ENCODE results near the gene MDFI. TPM values are rescaled to one million over a fixed set of nuclear protein-coding genes. Genes with fewer than 3 reads are reported as not detected.

MDFI gene
- polyA plus RNA-seq, 1 donor, result 22.1 TPM

DNA sequence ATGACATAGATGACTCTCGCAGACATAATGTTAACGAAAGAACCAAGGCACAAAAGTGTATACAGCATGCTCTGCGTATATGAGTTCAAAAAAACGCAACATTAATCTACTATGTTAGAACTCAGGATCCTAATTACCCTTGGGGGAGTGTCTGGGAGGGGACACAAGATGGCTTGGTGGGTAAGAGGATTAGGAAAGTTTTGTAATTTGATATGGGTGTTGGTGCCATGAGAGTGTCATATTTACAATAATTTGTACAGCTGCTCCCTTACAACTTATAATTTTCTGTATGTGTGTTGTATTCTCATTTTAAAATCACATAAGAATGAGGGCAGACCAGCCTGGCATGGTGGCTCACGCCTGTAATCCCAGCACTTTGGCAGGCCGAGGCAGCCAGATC, 58.5 kb downstream of the MDFI start:
- Histone ChIP-seq H3K36me3 (ENCODE audit: control insufficient read depth, insufficient read depth, low read length) (peaks cover 40% of the 10 kb centered on the region), H3K27me3 (ENCODE audit: control insufficient read depth, insufficient read depth, low read length) (no peaks in the 10 kb centered on the region), H3K9me3 (ENCODE audit: control insufficient read depth, low read depth, low read length) (no peaks in the 10 kb centered on the region), H3K4me3 (ENCODE audit: low read length) (no peak overlapping the region), H3K27ac (ENCODE audit: low read length) (no peak overlapping the region), H3K4me1 (ENCODE audit: control insufficient read depth, insufficient read depth, low read length) (no peaks in the 10 kb centered on the region)
- no CpG with 5 or more reads among the region's 6 CpGs for WGBS (ENCODE audit: insufficient coverage, low lambda C conversion rate)
- DNase-seq, result no peak

DNA sequence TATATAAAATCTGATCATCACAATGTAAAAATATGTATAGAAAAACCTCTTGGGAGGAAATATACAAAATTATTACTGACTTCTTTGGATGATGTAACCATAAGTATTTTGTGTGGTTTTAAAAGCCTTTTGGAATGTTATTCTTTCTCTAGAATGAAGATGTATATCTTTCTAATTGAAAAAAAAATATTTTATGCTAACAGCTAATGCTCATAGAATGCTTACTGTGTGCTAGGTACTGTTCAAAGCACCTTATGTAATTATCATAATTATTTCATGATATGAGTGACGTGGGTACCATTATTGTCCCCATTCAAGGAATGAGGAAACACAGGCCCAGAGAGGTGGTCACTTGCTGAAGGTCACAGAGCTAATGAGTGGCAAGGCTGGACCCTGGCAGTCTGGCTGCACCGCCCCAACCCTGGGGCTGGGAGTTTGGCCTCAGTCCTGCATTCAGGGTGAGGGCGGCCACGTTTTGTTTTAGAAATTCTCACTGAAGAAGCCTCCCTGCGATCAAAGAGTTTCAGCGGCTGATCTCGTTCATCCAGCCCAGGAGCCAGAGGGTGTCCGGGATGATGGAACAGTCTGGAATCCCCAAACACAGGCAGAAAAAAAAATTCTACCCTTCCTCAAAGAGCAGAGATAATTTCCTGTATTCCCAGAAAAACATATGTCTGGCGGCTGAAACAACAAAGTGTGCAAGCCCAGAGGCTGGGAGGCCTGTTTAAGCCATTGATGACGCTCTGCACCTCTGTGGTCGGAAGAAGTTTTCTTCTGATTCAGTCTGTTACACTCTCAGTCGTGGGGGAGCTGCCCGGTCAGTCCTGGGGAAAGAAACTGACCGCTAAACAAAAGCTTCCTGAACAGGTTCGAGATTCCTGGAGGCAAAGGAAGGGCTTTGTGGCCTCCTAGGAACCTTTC, 59.9 kb downstream of the MDFI start:
- Histone ChIP-seq H3K4me3 (ENCODE audit: low read length) (no peak overlapping the region), H3K27me3 (ENCODE audit: control insufficient read depth, insufficient read depth, low read length) (no peaks in the 10 kb centered on the region), H3K9me3 (ENCODE audit: control insufficient read depth, low read depth, low read length) (no peaks in the 10 kb centered on the region), H3K27ac (ENCODE audit: low read length) (no peak overlapping the region), H3K4me1 (ENCODE audit: control insufficient read depth, insufficient read depth, low read length) (no peaks in the 10 kb centered on the region), H3K36me3 (ENCODE audit: control insufficient read depth, insufficient read depth, low read length) (peaks cover 53% of the 10 kb centered on the region)
- DNase-seq, result no peak
- WGBS (ENCODE audit: insufficient coverage, low lambda C conversion rate), result 70% methylated on average over 2 of the region's 15 CpGs

DNA sequence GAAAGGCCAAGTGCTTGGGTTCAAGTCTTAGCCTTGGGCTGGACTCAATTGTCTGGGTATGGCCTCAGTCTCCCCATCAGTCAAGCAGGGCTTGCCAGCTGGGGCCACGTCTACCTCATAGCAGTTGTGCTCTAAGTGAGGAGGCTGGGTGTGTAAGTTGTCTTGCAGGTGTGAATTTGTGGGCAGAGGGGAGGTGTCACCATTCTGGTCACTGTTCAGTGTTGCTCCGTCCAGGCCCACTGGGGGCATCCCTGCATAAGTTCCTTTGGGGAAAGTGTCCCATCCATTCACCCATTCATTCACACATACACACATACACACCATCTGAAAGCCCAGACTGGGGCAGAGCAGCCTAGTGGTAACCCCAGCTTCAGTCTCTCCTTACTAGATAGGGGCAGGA, 60.8 kb downstream of the MDFI start:
- WGBS (ENCODE audit: insufficient coverage, low lambda C conversion rate), result no CpG with 5 or more reads among the region's 2 CpGs
- Histone ChIP-seq H3K27ac (ENCODE audit: low read length) (no peak overlapping the region), H3K36me3 (ENCODE audit: control insufficient read depth, insufficient read depth, low read length) (peaks cover 62% of the 10 kb centered on the region)

DNA sequence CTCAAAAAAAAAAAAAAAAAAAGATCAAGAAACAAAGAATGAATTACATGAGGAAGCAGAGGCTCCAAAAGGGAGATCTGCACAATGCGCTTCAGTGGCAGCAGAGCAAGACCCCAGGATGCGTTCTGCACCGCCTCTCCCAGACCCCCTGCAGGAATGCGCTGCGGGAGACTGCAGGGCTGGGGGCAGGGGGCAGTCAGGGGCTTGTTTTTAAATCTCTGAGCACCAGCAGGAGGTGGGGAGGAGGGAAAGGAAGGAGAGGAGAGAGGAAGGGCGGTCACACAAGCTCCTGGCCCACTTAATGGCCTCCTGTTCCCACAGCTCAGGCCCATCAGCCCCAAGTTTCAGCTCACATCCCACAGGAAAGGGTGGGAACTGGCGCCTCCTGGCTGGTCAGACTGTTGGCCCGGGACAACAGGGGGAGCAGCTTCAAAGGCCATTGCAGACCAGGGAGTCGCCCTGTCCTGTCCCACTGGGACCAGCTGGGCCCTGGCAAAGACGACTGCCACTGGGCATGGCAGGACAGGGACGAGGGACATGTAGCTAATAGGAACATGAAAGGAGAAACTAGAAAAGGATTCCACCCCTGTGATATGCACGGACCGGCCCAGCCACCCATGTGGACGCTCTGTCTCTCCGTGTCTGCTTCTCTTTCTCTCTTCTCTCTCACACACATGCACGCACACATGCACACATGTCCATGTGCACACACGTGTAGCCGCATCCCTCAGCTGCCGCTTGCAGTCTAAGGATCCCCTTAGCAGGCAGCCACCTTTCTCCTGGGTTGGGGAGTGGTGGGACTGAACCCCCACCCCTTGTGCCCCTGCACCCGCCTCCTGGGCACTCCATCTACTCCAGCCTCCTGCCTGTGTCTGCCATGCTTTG, 62.4 kb downstream of the MDFI start:
- H3K27ac ChIP-seq (ENCODE audit: low read length), result no peak overlapping the region

More for the DNA sequence above, 60.8 kb downstream of the MDFI start:
- Histone ChIP-seq H3K4me3 (ENCODE audit: low read length) (no peak overlapping the region), H3K4me1 (ENCODE audit: control insufficient read depth, insufficient read depth, low read length) (peaks cover 5% of the 10 kb centered on the region), H3K27me3 (ENCODE audit: control insufficient read depth, insufficient read depth, low read length) (no peaks in the 10 kb centered on the region), H3K9me3 (ENCODE audit: control insufficient read depth, low read depth, low read length) (no peaks in the 10 kb centered on the region)
- no peak for DNase-seq

DNA sequence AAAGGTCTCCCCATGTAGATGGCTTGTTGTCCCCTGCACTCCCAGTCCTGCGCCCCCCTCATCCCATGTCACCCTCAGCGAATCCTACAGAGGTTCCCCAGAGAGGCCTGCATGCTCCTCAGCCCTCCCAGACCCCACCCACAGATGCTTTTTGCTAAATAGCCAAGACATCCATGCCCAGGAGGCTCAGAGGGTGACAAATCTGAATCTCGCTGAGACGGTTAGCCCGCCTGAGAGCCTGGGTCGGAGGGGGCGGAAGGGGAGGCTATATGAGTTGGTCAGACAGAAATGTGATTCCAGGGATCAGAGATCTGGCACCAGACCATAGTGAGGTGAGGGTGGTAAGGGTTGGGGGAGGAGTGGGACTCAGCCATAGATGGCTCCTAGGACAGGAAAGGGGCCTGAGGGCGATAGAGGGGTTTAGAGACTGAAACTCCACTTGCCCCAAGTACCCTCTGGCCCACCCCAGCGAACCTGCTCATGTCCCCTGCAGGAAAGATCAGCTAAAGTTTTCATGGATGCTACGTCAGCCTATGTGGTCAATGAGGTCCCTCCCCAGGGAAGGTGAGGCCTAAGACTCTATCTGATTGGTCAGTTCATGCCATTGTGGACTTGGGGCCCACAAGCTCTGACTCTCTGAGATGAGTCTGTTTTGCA, 63.9 kb downstream of the MDFI start:
- Histone ChIP-seq H3K27me3 (ENCODE audit: control insufficient read depth, insufficient read depth, low read length) (no peaks in the 10 kb centered on the region), H3K36me3 (ENCODE audit: control insufficient read depth, insufficient read depth, low read length) (peaks cover 51% of the 10 kb centered on the region), H3K4me3 (ENCODE audit: low read length) (no peak overlapping the region), H3K27ac (ENCODE audit: low read length) (no peak overlapping the region), H3K9me3 (ENCODE audit: control insufficient read depth, low read depth, low read length) (no peaks in the 10 kb centered on the region), H3K4me1 (ENCODE audit: control insufficient read depth, insufficient read depth, low read length) (peaks cover 36% of the 10 kb centered on the region)
- no CpG with 5 or more reads among the region's 10 CpGs for WGBS (ENCODE audit: insufficient coverage, low lambda C conversion rate)
- DNase-seq, result no peak

More for the DNA sequence above, 62.4 kb downstream of the MDFI start:
- DNase-seq, result no peak
- H3K27me3 ChIP-seq (ENCODE audit: control insufficient read depth, insufficient read depth, low read length), result no peaks in the 10 kb centered on the region
- H3K4me3 ChIP-seq (ENCODE audit: low read length), result no peak overlapping the region
- no CpG with 5 or more reads among the region's 20 CpGs for WGBS (ENCODE audit: insufficient coverage, low lambda C conversion rate)
- peaks cover 21% of the 10 kb centered on the region for H3K4me1 ChIP-seq (ENCODE audit: control insufficient read depth, insufficient read depth, low read length)
- H3K36me3 ChIP-seq (ENCODE audit: control insufficient read depth, insufficient read depth, low read length), result peaks cover 59% of the 10 kb centered on the region
- no peaks in the 10 kb centered on the region for H3K9me3 ChIP-seq (ENCODE audit: control insufficient read depth, low read depth, low read length)

DNA sequence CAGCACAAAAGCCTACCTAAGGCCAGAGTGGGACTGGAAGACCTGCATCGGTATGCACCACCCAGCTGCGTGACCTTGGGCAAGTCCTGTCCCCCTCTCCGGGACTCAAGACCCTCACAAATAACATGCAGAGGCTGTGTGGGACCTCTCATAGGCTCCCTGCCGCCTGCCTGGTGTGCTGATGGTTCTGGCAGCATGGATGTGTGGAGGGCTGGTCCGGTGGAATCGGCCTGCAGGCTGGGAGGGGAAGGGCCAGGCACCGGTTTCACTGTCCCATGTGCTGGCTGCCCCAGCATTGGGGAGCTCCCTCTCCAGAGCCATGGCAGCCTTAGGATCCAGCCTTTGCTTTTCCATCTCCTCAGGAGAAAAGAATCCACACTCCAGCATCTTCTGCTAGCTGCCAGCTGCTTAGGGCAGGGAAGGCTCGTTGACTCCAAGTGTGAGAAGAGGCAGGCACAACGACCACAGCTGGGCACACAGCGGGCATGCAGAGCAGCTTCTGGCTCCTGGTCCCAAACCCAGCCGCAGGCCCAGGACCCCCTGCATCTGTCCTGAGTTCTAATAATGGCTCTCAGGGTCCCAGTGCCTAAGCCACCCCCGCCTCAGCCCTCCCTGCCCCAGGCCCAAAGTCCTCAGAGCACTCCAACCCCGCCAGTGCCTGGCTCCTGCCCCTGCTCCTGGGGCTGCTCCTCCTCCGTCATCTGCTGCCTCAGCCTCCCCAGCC, 64.7 kb downstream of the MDFI start:
- no peak for DNase-seq
- no peak overlapping the region for H3K4me3 ChIP-seq (ENCODE audit: low read length)
- peaks cover 51% of the 10 kb centered on the region for H3K36me3 ChIP-seq (ENCODE audit: control insufficient read depth, insufficient read depth, low read length)
- no peaks in the 10 kb centered on the region for H3K9me3 ChIP-seq (ENCODE audit: control insufficient read depth, low read depth, low read length)
- H3K4me1 ChIP-seq (ENCODE audit: control insufficient read depth, insufficient read depth, low read length), result peaks cover 43% of the 10 kb centered on the region
- H3K27me3 ChIP-seq (ENCODE audit: control insufficient read depth, insufficient read depth, low read length), result no peaks in the 10 kb centered on the region
- WGBS (ENCODE audit: insufficient coverage, low lambda C conversion rate), result no CpG with 5 or more reads among the region's 14 CpGs
- no peak overlapping the region for H3K27ac ChIP-seq (ENCODE audit: low read length)

Other genes with a start within 250 kb of the MDFI start
- gene FOXP4, start 92.1 kb upstream of the MDFI start, polyA plus RNA-seq, result 129 TPM
- 86.0 TPM for gene TFEB, start 97.1 kb downstream of the MDFI start, polyA plus RNA-seq
- gene PGC, start 108.9 kb downstream of the MDFI start, polyA plus RNA-seq, result 0.16 TPM
- 5.9 TPM for gene FRS3, start 141.4 kb downstream of the MDFI start, polyA plus RNA-seq
- 3.7 TPM for gene PRICKLE4, start 142.3 kb downstream of the MDFI start, polyA plus RNA-seq
- gene TOMM6, start 149.2 kb downstream of the MDFI start, polyA plus RNA-seq, result 195 TPM

All from large intestine (tissue), 3 donors.